Adrenal gland (tissue), 5 donors: ENCODE results near the gene R3HDM4.

ENCODE experiments used
- CTCF ChIP-seq, 6 experiments: fragments of 450-650 bp in 4 of 6; fragments of 200-600 bp in 2 of 6; sonication (generic) in 1 of 6; IDR thresholded peaks; 1 replicate in 5 of 6; 2 replicates in 1 of 6; pipeline versions ENCODE4 v1.5.1 to v1.8.0; 2016 to 2021; ENCODE audit warnings: antibody characterized with exemption in 6 of 6, mild to moderate bottlenecking in 2 of 6, moderate library complexity in 1 of 6
- POLR2A ChIP-seq, 2 donors: fragments of 450-650 bp; IDR thresholded peaks; one replicate each; pipeline ENCODE4 v1.6.1; 2017; ENCODE audit warnings: antibody characterized with exemption in 2 of 2, mild to moderate bottlenecking in 2 of 2, moderate library complexity in 1 of 2
- donor health status: DM: no; HTN: no; CAD: no.

DNA sequence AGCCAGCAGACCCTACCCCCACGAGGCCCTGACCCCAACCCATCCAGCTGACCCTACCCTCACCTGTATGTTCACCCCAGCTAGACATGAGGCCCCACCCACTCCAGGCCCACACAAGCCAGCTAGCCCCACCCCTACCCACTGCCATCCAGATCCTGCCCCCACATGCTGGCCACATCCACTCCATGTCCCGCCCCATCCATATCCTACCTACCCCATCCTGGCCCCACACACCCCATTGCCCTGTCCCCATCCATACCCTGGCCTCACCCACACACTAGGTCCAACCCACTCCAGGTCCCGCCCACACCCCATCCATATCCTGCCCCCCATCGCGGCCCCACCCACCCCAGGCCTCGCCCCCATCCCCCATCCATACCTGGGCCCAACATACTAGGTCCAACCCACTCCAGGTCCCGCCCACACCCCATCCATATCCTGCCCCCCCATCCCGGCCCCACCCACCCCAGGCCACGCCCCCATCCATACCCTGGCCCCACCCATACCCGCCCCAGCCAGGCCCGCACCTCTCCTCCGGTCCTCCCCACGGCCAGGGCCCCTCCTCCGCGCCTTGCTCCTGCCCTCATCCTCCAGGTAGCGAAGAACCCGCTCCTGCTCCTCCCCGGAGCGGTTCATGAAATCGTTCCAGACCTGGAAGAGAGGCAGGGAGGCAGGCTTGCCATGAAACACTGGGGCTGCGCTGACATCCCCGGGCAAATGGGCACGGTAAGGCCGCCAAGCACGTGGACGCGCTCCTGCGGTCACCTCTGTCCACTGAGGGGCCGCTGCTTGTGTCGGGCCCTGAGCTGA is 12.5 kb downstream of the R3HDM4 start:
- TF ChIP-seq POLR2A (IDR thresholded peaks at IDR 0.05) (no peak), CTCF (IDR thresholded peaks at IDR 0.05) (no peak)
